DMS114 treated with DMSO at 0.1 percent for 48 hours (cell line): ENCODE data around the gene OR5AP2.
"Not testable (repeated sequence)": the region's sequence is repeated elsewhere in the genome, so short reads cannot be mapped to it uniquely, and the experiment has no call there.

Experiments
- DNase-seq: peaks from one replicate; lab custom pipeline; 2025; ENCODE audit not compliant: unreplicated experiment; lab: John Stamatoyannopoulos, UW

The OR5AP2 gene

DNA sequence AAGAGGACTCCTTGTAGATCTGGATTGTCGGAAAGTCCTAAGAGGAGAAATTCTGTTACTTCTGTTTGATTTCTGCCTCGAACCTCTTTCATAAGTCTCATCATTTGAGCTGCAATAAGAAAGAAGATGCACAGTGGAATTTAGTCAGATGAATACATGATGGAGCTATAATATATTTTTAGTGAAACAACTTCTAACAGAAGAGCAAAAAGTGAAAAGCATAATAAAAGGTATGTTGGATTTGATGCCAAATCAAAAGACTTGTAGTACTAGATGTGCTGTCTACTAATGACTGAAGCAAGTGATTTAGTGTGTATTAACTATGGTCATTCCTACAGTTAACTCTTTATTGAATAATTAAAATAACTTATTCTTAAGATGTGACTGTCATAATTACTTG, at the start of gene OR5AP2:
TSS of gene OR5AP2 (minus strand) at position 101 of the 400 bp plus-strand sequence. CDS start at position 101, 0 bp downstream.
- DNase-seq, result no peak

DNA sequence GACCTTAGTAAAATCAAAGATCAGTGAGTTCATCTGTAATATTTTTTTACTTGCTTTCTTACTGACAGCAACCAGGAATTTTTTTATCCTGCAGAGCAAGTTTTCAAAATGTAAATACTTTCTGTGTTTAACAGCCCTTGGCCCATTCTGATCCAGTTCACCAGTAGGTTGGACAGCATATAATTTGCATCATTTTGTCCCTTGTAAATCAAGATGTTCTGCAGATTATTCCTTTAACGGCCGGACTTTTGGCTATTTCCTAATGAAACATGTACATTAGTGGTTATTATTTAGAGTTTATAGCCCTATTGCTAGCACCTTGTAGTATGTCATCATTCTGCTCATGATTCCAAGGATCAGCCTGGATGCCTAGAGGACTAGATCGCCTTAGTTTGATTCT, 48.9 kb upstream of the OR5AP2 start:
- not testable (repeated sequence) for DNase-seq

DNA sequence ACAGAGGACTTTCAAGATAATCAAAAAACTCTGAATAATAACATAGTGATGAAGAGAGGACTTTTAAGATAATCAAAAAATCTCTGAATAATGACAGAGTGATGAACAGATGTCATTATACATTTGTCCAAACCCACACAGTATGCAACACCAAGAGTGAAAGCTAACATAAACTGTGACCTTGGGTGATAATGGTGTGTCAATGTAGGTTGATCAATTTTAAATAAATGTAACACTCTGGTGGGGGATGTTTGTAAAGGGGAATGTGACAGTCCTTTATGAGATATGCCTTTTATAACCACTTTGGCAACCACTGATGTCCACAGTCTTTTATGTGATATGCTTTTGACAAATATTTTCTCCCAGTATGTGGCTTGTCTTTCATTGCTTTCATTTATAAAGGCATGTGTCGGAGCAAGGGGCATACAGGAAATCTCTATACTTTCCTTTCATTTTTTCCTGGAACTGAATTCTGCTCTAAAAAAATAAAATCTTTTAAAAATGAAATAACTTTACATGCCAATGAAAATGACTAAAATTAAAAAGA, 46.4 kb upstream of the OR5AP2 start:
- DNase-seq, result no peak

DNA sequence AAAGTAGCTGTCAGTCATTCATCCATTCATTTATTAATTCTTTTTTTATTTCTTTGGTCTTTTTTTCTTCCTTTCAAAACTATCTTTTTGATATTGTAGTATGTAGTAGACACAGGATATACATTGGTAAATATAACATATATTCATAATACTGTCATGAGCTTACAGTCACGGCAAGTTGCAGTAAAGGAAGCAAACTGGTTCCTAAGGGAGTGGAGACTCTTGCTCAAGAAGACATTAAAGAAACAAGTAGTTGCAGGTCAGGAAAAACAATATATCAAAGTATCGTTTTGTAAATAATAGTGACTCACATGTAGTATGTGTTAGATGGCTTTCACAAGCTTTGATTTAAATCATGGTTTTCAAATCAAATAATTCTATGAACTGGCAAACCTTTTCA, 28.7 kb upstream of the OR5AP2 start:
- DNase-seq, result no peak

DNA sequence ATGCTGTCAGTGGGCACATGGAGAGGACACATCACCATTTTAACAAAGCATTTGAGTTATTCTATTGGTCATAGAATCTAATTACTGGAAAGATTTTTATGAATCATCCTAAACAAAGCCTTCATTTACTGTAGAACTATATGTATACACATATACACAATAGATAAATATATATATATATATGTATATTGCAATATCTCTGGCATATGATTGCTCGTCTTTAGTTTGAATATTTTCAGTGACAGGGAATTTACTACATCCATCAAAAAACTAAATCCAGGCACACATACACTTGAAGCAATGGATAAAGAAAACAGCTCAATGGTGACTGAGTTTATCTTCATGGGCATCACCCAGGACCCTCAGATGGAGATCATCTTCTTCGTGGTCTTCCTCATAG, 21.1 kb upstream of the OR5AP2 start, which contains the start of gene OR5AR1:
TSS of gene OR5AR1 (plus strand) at position 301 of the 400 bp plus-strand sequence. CDS start at position 301, 0 bp downstream.
- DNase-seq, result no peak

DNA sequence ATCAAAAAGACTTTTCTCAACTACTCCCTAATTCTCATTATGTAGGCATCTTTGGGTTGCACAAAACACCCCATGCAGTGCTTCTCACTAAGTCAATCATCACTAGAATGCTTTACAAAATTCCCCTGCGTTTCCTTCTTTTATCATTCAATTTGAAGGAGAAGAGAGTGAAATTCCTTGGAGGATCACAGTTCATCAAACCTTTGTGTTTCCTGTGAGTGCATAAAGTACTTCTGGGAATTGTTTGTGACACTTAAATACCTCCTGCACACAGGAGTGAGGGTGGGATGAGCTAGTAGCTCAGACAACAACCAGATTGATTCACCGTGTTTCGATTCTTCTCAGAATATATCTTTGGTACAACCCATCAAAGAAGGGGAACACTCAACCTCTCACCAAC, 17.5 kb upstream of the OR5AP2 start:
- no peak for DNase-seq

DNA sequence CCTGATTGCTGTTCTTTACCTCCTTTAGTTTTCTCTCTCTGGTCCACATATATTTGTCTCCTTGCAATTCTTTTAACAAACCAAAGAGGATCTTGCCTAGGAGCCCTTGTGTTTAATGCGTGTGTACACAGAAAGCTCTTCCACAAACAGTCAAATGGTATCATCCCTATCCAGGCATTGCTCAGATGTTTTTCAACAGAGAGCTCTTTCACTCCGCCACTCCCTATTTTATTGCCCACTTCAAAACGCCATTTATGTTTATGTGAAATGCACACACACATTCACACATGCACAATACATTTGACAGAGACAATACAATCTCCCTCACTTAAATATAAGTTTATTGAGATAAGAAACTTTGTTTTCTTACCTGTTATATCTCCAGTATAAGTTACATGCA, 4.7 kb downstream of the OR5AP2 start:
- DNase-seq, result no peak

DNA sequence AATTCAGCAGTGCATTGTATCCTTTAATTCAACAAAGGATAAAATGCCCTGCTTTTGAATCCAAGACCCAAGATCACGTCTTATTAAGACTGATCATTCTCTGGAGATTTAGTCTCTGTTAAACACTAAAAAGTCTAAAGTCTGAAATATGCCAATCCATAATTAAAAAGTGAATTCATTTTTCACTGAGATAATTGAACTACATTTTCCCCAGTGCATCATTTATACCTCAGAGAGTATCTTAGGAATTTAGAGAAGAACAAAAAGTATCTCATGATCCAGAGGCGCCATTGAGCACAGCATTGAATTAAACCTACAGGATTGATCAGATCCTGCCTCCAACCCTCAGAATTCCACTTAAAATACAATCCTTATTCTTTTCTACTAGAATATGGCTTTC, 5.4 kb downstream of the OR5AP2 start:
- DNase-seq, result no peak

DNA sequence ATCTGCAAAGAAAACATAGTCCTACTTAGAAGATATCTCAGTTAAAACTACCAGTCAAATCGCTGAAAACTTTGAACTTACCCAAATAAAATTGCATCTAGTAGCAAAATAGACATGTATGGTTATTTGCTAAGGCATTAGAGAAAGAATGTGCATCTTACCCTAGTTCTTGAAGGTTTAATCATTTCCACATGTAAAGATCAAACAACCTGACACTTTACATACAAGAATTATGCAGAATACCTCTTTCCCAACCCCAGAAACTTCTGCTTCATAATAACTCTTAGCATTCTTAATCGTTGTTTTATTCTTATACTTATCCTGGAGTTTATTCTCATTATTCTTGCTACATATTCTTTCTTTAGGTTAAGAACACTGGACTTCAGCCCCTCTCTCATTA, 9.9 kb downstream of the OR5AP2 start:
- DNase-seq, result no peak

DNA sequence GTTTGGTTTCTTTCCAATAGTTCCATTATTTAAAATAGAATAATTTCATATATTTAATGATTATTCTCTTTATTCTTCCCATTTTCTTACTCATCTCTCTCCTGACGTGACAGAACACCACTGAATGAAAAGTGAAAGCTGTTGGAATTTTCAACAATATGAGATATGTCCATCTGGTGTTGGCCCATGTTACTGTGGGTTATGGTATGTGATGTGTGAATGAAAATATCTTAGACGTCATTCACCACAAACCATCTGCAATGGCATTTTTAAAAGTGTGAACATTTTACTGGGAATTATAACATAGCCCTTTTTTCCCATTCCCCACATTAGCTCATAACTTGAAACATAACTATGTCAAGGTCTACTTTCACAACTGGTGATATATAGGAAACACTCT, 16.3 kb downstream of the OR5AP2 start:
- DNase-seq, result no peak

DNA sequence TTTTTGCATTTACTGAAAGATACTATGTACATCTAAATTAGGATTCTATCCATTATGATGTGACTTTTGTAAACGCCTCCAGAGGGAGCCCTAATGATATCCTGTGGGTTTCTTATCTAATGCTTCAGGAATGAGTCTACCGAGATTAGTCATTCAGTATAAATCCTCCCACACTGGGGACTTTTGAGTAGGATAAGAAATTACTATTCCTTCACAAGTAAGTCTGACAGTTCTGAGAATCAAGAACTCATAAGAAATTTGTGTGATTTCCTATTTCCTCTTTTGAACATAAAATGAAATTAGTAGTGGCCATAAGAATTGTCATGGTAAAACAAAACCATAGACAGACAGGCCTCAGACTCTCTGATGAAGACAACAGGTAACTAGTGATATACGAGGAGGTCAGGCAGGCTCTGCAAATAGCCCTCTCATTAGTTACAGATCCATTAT, 17.6 kb downstream of the OR5AP2 start:
- DNase-seq, result peak; percentile 2

DNA sequence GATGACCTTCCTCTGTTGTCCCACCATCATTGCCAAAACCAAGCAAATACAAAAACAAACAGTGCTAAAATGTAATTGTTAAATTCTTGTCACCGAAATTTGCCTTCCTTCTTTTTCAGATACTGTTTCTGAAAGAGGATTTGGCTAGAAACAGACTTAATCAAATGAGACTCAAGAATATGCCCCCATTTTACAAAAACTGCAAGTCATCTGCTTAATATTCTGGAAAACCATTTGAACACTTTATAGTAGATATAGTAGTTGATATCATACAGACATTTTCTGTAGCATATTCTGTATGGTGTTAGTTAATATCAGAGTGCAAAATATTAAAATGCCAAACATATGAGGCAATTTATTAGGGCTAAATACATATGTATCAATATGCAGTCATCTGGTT, 31.1 kb downstream of the OR5AP2 start:
- no peak for DNase-seq

DNA sequence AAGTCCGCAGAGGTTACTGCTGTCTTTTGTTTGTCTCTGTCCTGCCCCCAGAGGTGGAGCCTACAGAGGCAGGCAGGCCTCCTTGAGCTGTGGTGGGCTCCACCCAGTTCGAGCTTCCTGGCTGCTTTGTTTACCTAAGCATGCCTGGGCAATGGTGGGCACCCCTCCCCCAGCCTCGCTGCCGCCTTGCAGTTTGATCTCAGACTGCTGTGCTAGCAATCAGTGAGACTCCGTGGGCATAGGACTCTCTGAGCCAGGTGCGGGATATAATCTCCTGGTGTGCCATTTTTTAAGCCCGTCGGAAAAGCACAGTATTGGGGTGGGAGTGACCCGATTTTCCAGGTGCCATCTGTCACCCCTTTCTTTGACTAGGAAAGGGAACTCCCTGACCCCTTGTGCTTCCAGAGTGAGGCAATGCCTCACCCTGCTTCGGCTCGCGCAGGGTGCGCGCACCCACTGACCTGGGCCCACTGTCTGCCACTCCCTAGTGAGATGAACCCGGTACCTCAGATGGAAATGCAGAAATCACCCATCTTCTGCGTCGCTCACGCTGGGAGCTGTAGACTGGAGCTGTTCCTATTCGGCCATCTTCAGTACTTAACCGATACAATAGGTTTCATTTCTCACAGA, 50.0 kb downstream of the OR5AP2 start:
- DNase-seq, result not testable (repeated sequence)
